SK-N-MC (cell line): ENCODE measurements around the gene FER.

Source experiments
- EZH2 ChIP-seq: fragments of 200-600 bp; sonication (generic); IDR thresholded peaks from one replicate; pipeline ENCODE4 v1.6.1; 2017; ENCODE audit warnings: antibody characterized with exemption
- FOXP2 ChIP-seq: optimal IDR thresholded peaks from 2 replicates; pipeline ENCODE3; 2011; ENCODE audit warnings: mild to moderate bottlenecking, moderate library complexity; ENCODE audit not compliant: insufficient read depth; ENCODE audit errors: extremely low read length, control extremely low read depth
- POLR2AphosphoS5 ChIP-seq: IDR thresholded peaks from 2 replicates; pipeline ENCODE4 v1.6.1; 2012; ENCODE audit warnings: mild to moderate bottlenecking, low read depth, low read length, borderline replicate concordance

GRCh38 chr5:108797986-108798385 lies 50.3 kb downstream of the FER start:
- TF ChIP-seq EZH2 (no peak), POLR2AphosphoS5 (no peak), FOXP2 (no peak)
